ENCODE data around the gene COA1. TPM values are rescaled to one million over a fixed set of nuclear protein-coding genes. Genes with fewer than 3 reads are reported as not detected.

Gene COA1
- total RNA-seq, 2 donors from 2014 or later, result 85.4 to 106 TPM

DNA sequence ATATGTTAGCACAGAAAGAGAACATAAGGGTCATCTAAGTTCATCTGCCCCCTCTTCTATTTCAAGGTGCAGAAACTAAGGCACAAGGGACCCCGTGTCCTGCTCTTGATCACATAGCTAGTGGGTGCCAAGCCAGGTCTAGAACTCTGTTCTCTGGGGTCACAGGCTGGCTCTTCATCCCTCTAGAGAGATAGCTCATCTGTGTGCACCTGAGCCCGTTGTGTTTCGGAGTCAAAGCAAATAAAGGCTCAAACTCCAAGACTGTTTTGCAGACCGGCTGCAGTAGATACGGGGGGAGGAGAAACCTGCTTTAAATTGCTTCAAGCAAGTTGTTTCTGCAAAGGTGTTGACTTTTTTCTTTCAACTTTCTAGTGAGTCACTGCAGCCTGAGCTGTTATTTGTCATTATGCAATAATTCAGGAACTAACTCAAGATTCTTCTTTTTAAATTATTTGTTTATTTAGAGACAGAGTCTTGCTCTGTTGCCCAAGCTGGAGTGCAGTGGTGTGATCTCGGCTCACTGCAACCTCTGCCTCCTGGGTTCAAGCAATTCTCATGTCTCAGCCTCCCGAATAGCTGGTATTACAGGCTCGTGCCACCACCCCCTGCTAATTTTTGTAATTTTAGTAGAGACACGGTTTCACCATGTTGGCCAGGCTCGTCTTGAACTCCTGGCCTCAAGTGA is 35.6 kb upstream of the COA1 start:
- Mint-ChIP-seq H3K27ac (no peak overlapping the region), H3K4me1 (ENCODE audit: low read depth) (peaks cover 57% of the 10 kb centered on the region), H3K27me3 (ENCODE audit: low read depth) (no peaks in the 10 kb centered on the region), H3K4me3 (peak overlapping the region; percentile 10 to 70), H3K9me3 (no peaks in the 10 kb centered on the region), H3K36me3 (ENCODE audit: insufficient read depth in 2 of 2) (peaks cover 0 to 4% of the 10 kb centered on the region in 2 donors)
- no peak for ATAC-seq (replicated peaks in 1 of 2)
- no peak for DNase-seq

DNA sequence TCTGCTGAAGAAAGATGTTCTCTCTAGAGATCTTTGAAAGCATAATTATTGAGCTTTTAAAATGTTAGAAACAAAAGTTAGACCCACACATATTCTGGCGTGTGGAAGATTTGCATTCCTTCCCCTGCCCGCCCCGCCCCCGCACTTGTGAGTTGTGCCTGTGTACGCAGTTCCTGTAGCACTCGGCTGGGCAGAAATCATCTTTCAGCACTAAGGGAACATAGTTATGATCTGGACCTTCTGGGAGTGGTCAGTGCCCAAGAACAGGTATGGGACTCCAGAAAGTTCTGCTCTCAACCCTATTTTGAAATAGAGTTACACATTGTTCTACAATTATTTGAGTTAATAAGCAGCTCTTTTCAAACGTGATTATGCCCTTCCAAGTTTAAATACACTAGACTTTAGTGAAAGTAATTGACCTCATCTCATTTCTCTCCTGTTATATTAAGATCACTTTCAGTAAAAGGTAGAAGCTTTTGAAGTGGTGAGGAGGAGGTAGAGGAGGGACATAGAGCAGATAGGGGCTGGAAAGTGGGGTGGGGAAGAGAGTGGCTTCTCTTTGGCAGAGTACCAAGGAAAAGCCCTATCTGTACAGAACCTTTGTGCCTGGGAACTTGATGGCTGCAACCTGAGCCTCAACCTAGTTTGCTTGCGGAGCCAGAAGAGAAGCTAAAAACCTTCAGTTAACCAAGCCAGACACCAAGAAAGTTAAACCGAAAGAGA is 34.9 kb upstream of the COA1 start:
- peak overlapping the region; percentile 48 for H3K27ac Mint-ChIP-seq
- peak; percentile 19 to 31 for DNase-seq
- H3K27me3 Mint-ChIP-seq (ENCODE audit: low read depth), result no peaks in the 10 kb centered on the region
- H3K9me3 Mint-ChIP-seq, result no peaks in the 10 kb centered on the region
- peaks cover 60% of the 10 kb centered on the region for H3K4me1 Mint-ChIP-seq (ENCODE audit: low read depth)
- ATAC-seq (replicated peaks in 1 of 2), result peak in 1 of 2 donors; percentile 48
- peak overlapping the region; percentile 68 to 70 for H3K4me3 Mint-ChIP-seq
- H3K36me3 Mint-ChIP-seq (ENCODE audit: insufficient read depth in 2 of 2), result peaks cover 0 to 4% of the 10 kb centered on the region in 2 donors

DNA sequence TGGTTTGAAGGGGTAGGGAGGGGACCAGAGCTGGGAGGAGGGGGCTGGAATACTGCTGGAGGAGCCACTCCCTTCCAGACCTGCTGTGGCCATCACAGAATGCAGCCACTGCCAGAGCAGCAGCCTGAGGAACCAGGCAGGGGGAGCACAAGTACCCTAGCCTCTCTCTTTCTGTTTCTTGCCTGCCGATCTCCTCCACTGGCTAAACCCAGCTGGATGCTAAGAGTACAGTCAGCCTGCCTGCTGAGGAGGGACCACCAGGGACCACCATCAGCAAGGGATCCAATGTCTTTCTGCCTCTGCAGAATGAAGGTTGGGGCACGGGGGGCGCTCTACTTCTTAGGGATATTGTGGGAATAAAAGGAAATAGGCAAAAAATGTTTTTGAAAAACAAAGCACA is 33.9 kb upstream of the COA1 start:
- Mint-ChIP-seq H3K27me3 (ENCODE audit: low read depth) (no peaks in the 10 kb centered on the region), H3K4me1 (ENCODE audit: low read depth) (peaks cover 50% of the 10 kb centered on the region), H3K27ac (no peak overlapping the region), H3K9me3 (no peaks in the 10 kb centered on the region), H3K4me3 (peak overlapping the region in 1 of 2 donors; percentile 22), H3K36me3 (ENCODE audit: insufficient read depth in 2 of 2) (peaks cover 0 to 4% of the 10 kb centered on the region in 2 donors)
- no peak for ATAC-seq (replicated peaks in 1 of 2)
- no peak for DNase-seq

DNA sequence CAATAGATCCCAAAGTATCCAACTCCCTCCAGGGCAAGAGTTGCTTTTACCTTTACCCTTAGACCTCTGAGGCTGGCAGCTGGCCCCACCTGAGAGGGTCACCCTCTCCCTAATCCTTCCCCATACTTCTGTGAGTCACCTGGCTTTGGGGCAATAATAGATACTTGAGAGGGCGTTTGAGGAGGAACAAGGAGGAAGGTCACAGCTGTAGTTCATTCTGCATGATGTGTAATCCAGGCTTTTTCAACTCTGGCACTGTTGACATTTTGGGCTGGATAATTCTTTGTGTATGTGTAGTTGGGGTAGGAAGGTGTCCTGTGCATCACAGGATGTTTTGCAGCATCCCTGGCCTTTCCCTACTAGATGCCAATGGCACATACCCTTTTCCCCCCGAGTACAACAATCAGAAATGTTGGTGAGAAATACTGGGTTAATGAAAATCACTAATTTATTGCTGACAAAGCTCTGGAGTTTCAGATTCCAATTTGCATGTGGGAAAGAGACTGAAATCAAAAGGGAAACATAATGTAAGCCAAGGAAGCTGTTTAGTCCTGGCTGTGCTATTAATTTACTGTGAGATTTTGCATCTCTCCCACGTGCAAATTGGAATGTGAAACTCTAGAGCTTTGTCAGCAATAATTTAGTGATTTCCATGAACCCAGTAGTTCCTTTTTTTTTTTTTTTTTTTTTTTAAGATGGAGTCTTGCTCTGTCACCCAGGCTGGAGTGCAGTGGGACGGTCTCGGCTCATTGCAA is 32.8 kb upstream of the COA1 start:
- Mint-ChIP-seq H3K27ac (no peak overlapping the region), H3K36me3 (ENCODE audit: insufficient read depth in 2 of 2) (peaks cover 0 to 4% of the 10 kb centered on the region in 2 donors), H3K4me1 (ENCODE audit: low read depth) (peaks cover 57% of the 10 kb centered on the region), H3K4me3 (no peak overlapping the region), H3K9me3 (no peaks in the 10 kb centered on the region), H3K27me3 (ENCODE audit: low read depth) (peaks cover 10% of the 10 kb centered on the region)
- DNase-seq (no peak), ATAC-seq (replicated peaks in 1 of 2) (no peak)

DNA sequence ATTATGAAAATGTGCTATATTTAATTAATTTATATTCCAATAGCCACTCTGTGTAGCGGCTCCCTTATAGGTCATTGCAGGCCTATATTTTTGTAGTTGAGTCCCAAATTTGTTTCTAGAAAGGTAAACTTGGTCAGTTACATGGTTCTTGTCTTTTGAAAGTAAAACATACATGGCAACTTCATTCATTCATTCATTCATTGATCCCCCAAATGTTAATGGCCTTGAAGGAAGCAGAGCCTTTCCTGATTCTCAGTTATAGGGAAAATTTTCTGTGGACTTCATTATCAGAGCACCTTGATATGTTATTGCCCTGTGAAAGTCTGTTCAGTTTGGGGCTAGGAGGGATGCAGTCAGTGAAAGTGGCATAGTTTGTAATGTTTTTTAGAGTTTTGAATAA is 32.1 kb upstream of the COA1 start:
- DNase-seq (no peak), ATAC-seq (replicated peaks in 1 of 2) (no peak)
- H3K27me3 Mint-ChIP-seq (ENCODE audit: low read depth), result peaks cover 16% of the 10 kb centered on the region
- no peaks in the 10 kb centered on the region for H3K9me3 Mint-ChIP-seq
- H3K27ac Mint-ChIP-seq, result no peak overlapping the region
- H3K4me1 Mint-ChIP-seq (ENCODE audit: low read depth), result peaks cover 64% of the 10 kb centered on the region
- peaks cover 0 to 4% of the 10 kb centered on the region in 2 donors for H3K36me3 Mint-ChIP-seq (ENCODE audit: insufficient read depth in 2 of 2)
- H3K4me3 Mint-ChIP-seq, result no peak overlapping the region

DNA sequence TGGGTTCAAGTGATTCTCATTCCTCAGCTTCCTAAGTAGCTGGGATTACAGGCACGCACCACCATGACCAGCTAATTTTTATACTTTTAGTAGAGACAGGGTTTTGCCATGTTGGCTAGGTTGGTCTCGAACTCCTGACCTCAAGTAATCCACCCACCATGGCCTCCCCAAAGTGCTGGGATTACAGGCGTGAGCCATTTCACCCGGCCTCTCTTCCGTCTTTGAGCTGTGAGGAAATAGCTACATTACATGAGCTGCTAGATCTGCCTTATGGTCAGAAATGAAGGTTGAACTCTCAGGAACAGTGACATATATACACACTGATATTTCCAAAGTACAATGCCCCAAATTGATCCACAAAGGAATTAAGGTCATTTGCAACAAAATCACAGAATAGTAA is 31.5 kb upstream of the COA1 start:
- DNase-seq (no peak), ATAC-seq (replicated peaks in 1 of 2) (no peak)
- H3K27ac Mint-ChIP-seq, result no peak overlapping the region
- H3K4me3 Mint-ChIP-seq, result no peak overlapping the region
- H3K27me3 Mint-ChIP-seq (ENCODE audit: low read depth), result peaks cover 16% of the 10 kb centered on the region
- peaks cover 0 to 4% of the 10 kb centered on the region in 2 donors for H3K36me3 Mint-ChIP-seq (ENCODE audit: insufficient read depth in 2 of 2)
- peaks cover 69% of the 10 kb centered on the region for H3K4me1 Mint-ChIP-seq (ENCODE audit: low read depth)
- no peaks in the 10 kb centered on the region for H3K9me3 Mint-ChIP-seq

DNA sequence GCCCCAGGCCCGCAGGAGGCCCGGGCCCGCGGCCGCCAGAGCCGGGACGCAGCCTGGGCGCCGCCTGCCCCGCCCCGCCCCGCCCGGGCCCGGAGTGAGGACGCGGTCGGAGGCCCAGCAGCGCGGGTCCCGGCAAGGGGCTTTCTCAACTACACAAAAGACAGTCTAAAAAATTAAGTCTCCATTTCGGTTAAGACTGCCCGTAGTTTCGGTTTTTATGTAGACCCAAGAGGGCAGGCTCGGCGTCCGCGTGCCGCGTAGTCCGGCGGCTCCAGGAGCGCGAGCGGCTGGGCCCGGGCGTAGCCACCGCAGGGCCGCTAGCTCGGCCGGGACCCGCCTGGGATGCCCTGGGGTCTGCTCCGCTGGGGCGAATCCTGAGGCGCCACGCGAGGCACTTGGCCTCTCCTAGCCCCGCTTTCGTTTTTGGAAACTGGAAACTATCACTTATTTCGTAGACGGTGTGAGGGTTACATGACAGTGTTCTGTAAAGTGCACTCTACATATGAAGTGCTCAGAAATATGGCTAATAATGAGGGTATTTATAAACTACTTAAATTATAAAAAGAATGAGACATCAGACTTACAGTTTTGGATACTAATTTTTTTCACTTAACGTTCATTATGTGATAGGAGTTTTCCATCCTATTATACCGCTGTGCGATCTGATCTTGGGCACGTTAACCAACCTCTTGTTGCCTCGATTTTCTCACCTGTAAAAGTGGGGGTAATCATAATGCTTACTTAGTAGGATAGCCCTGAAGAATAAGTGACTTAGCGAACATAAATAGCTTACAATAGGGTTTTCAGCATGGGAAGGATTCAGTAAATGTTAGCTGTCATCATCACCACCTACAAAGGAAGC is 29.7 kb upstream of the COA1 start:
- peak; percentile 72 for ATAC-seq (replicated peaks in 1 of 2)
- peak; percentile 50 to 58 for DNase-seq
- Mint-ChIP-seq H3K36me3 (ENCODE audit: insufficient read depth in 2 of 2) (peaks cover 0 to 4% of the 10 kb centered on the region in 2 donors), H3K9me3 (no peaks in the 10 kb centered on the region), H3K27me3 (ENCODE audit: low read depth) (peaks cover 16% of the 10 kb centered on the region), H3K27ac (peak overlapping the region; percentile 17), H3K4me3 (peak overlapping the region; percentile 79 to 83), H3K4me1 (ENCODE audit: low read depth) (peaks cover 59% of the 10 kb centered on the region)

DNA sequence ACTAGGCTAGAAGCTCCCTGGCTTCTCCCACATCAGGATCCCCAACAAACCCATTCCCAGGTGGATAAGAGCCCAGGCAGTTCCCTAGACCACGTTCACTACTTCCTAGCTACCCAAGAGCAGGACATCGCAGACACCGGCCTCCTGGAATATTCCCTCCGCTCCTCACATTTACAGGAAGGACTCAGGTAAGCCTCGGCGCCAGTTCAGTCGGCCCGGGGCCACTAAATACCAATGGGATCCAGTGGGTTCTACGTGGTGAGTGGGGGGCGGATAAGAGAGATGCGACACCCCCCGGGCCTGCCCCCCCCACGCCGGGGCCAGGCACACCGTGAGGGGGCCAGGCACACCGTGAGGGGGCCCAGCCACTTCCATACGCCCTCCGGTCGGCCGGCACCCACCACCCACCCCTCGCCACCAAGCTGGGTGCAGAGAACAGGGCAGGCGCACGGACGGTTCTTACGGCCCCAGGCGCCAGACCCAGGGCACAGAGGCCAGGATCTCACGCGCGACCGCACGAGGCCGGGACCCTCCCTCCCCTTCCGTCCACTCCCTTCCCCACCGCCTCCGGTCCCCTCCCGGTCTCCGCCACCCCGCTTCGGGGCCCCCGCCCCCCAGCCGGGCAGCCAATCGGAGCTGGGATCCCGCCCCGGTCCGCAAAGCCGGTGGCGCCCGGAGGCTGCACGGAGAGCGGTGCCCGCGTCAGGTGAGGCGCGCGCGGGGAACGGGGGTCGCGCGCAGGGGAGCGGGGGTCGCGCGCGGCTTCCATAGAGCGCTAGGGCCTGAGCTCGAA is 28.9 kb upstream of the COA1 start, which contains the start of gene BLVRA:
Gene BLVRA (plus strand): TSS at position 652 of the 793 bp plus-strand sequence. CDS start 12,479 bp downstream, outside the sequence.
- peaks cover 20% of the 10 kb centered on the region for H3K27me3 Mint-ChIP-seq (ENCODE audit: low read depth)
- peak within 1 kb of the TSS; percentile 17 for H3K27ac Mint-ChIP-seq
- peaks cover 59% of the 10 kb centered on the region for H3K4me1 Mint-ChIP-seq (ENCODE audit: low read depth)
- H3K4me3 Mint-ChIP-seq, result peak within 1 kb of the TSS; percentile 79 to 83
- peak; percentile 80 to 85 for DNase-seq
- peaks cover 0 to 4% of the 10 kb centered on the region in 2 donors for H3K36me3 Mint-ChIP-seq (ENCODE audit: insufficient read depth in 2 of 2)
- no peaks in the 10 kb centered on the region for H3K9me3 Mint-ChIP-seq
- peak; percentile 86 to 87 for ATAC-seq (replicated peaks in 1 of 2)

DNA sequence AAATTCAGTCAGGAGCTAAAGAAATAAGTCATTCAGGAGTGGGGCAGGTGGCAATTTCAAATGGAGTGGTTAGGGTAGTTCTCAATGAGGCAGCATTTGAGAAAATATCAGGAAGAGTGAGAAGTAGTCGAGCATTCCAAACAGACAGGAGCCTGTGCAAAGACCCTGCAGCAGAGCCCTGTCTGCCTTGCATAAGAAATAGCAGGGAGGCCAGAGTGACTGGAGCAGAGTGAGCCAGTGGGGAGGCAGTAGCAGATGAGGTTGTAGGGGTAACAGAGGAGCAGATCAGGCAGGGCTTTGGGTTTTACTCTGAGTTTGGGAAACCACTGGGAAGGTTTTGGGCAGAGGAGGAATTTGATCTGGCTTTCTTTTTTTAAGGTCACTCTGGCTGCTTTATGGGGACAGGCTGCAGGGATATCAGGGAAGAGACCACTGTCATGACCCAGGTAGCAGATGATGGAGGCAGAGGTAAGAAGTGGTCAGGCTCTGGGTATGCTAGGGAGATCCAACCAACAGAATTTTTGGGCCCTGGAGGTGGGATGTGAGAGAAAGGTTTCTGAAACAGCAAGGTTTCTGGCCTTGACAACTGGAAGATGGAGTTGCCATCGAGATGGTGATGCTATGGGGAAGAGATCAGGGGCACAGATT is 27.9 kb upstream of the COA1 start:
- DNase-seq (no peak), ATAC-seq (replicated peaks in 1 of 2) (no peak)
- Mint-ChIP-seq H3K4me3 (peak overlapping the region; percentile 49 to 83), H3K4me1 (ENCODE audit: low read depth) (peaks cover 55% of the 10 kb centered on the region), H3K9me3 (no peaks in the 10 kb centered on the region), H3K36me3 (ENCODE audit: insufficient read depth in 2 of 2) (peaks cover 0 to 4% of the 10 kb centered on the region in 2 donors), H3K27ac (peak overlapping the region; percentile 2), H3K27me3 (ENCODE audit: low read depth) (peaks cover 29% of the 10 kb centered on the region)

DNA sequence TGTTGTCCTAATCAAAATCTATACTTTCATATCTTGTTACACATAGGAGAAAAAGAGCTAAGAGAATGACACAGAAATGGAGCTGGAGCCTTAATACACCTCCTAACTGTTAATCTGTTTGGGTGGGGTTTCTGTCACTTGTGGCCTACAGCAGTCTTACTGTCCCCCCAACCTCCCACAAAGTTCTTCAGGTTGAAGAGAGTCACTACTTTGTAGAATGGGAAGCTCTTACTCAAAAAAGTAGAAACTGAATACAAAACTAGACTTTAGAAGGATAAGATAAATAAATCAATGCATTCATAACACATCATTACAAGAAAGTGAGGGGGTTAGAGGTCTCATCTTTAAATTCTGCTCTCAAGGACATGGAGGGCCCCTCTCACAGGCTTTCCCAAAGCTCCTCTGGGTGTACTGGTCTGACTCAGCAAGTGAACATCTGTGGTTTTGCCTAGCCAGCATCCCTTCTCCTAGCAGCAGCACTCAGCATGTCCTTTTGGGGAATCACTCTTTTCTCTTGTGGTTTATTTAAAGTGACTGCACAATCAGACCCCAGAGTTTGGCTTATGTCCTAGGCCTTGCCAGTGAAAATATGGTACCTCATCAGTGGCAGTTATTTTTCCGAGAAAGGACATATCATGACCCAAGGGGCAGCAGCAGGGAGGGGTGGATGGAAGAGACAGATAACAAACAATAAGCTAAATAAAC is 27.2 kb upstream of the COA1 start:
- ATAC-seq (replicated peaks in 1 of 2), result peak; percentile 16 to 21
- H3K27ac Mint-ChIP-seq, result peak overlapping the region; percentile 2
- H3K27me3 Mint-ChIP-seq (ENCODE audit: low read depth), result peaks cover 29% of the 10 kb centered on the region
- peak overlapping the region; percentile 58 to 83 for H3K4me3 Mint-ChIP-seq
- peaks cover 51% of the 10 kb centered on the region for H3K4me1 Mint-ChIP-seq (ENCODE audit: low read depth)
- H3K36me3 Mint-ChIP-seq (ENCODE audit: insufficient read depth in 2 of 2), result peaks cover 0 to 4% of the 10 kb centered on the region in 2 donors
- no peaks in the 10 kb centered on the region for H3K9me3 Mint-ChIP-seq
- DNase-seq, result peak in 1 of 2 donors; percentile 26

DNA sequence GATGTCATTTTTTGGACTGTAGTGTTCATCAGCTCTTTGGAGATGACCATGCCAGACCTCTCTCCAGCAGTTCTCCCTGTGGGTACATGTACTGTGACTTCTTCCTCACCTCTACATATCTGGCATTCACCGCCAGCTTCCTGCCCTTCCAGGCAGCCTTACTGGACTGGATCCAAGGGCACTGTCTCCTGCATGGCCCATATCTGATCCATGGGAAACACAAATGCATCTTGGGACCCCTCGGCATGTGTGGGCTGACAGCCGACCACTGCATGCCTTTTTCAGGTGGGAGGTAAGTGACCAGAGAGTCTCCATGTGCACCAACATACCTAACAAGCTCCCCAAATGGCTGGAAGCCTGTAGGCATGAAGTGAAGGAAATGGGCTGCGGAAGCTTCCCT is 25.3 kb upstream of the COA1 start:
- no peaks in the 10 kb centered on the region for H3K9me3 Mint-ChIP-seq

More for the DNA sequence above, 25.3 kb upstream of the COA1 start:
- H3K4me1 Mint-ChIP-seq (ENCODE audit: low read depth), result peaks cover 52% of the 10 kb centered on the region
- H3K27me3 Mint-ChIP-seq (ENCODE audit: low read depth), result peaks cover 29% of the 10 kb centered on the region
- ATAC-seq (replicated peaks in 1 of 2), result no peak
- H3K4me3 Mint-ChIP-seq, result no peak overlapping the region
- H3K36me3 Mint-ChIP-seq (ENCODE audit: insufficient read depth in 2 of 2), result no peaks in the 10 kb centered on the region
- no peak for DNase-seq
- H3K27ac Mint-ChIP-seq, result no peak overlapping the region
